WTC11 (cell line): ENCODE results near the gene PKP2. TPM values are rescaled to one million over a fixed set of nuclear protein-coding genes. Genes with fewer than 3 reads are reported as not detected.

ENCODE experiments used
- ATAC-seq: fragments of 200-7000 bp; cut with Tn5 transposase; 2 replicates; pipeline ENCODE4 v1.10.0; 2021; ENCODE audit warnings: mild to moderate bottlenecking, moderate library complexity
- CTCF ChIA-PET: fragments of 300-600 bp; sonication (Branson Sonifier 250); formaldehyde crosslinking; loops from one replicate; lab custom pipeline; 2021; ENCODE audit warnings: antibody characterized with exemption; lab: Charles Lee
- POLR2A ChIA-PET: fragments of 350-600 bp; sonication (Branson Sonifier 250); formaldehyde crosslinking; loops from one replicate; lab custom pipeline; 2021; ENCODE audit warnings: antibody characterized with exemption; lab: Charles Lee
- DNase-seq: peaks from one replicate; pipeline ENCODE4 v3.0.0; 2021; ENCODE audit warnings: low spot score
- H3K27ac Mint-ChIP-seq: 2 replicates; pipeline ENCODE4 v1.8.0; 2021; ENCODE audit warnings: mixed read lengths
- H3K27me3 Mint-ChIP-seq: 2 replicates; pipeline ENCODE4 v1.8.0; 2021; ENCODE audit warnings: low read depth, mild to moderate bottlenecking, moderate library complexity, mixed read lengths
- H3K36me3 Mint-ChIP-seq: 2 replicates; pipeline ENCODE4 v1.8.0; 2021; ENCODE audit warnings: mixed read lengths
- H3K4me1 Mint-ChIP-seq: 2 replicates; pipeline ENCODE4 v1.8.0; 2022; ENCODE audit warnings: mixed read lengths
- H3K4me3 Mint-ChIP-seq: 2 replicates; pipeline ENCODE4 v1.8.0; 2021; ENCODE audit warnings: mild to moderate bottlenecking, moderate library complexity, mixed read lengths
- H3K9me3 Mint-ChIP-seq: 2 replicates; pipeline ENCODE4 v1.8.0; 2021; ENCODE audit warnings: mixed read lengths
- CBFB ChIP-seq: sonication (generic); formaldehyde crosslinking; IDR thresholded peaks from 2 replicates; pipeline ENCODE4 v1.8.1; 2022; ENCODE audit warnings: mild to moderate bottlenecking, low read depth, missing genetic modification reagents
- ELF4 ChIP-seq: sonication (generic); formaldehyde crosslinking; IDR thresholded peaks from 2 replicates; pipeline ENCODE4 v1.8.1; 2022; ENCODE audit warnings: low read depth, mild to moderate bottlenecking, moderate library complexity, missing genetic modification reagents
- EMX1 ChIP-seq: fragments of 250-450 bp; sonication (Bioruptor Pico); IDR thresholded peaks from 2 replicates; pipeline ENCODE4 v1.8.0; 2021; ENCODE audit warnings: mild to moderate bottlenecking
- FOXP1 ChIP-seq: sonication (generic); formaldehyde crosslinking; IDR thresholded peaks from 2 replicates; pipeline ENCODE4 v1.8.0; 2022; ENCODE audit warnings: missing genetic modification reagents, mild to moderate bottlenecking, moderate library complexity, borderline replicate concordance
- NFATC4 ChIP-seq: fragments of 250-450 bp; sonication (Bioruptor Pico); IDR thresholded peaks from 2 replicates; pipeline ENCODE4 v1.9.0; 2021; ENCODE audit warnings: mild to moderate bottlenecking
- NR1H2 ChIP-seq: sonication (generic); formaldehyde crosslinking; IDR thresholded peaks from 2 replicates; pipeline ENCODE4 v1.9.0; 2021; ENCODE audit warnings: mild to moderate bottlenecking, moderate library complexity, missing genetic modification reagents
- NR2C2 ChIP-seq: sonication (generic); formaldehyde crosslinking; IDR thresholded peaks from 2 replicates; pipeline ENCODE4 v1.8.0; 2022; ENCODE audit warnings: mild to moderate bottlenecking, missing genetic modification reagents
- RORB ChIP-seq: fragments of 250-450 bp; sonication (Bioruptor Pico); IDR thresholded peaks from 2 replicates; pipeline ENCODE4 v1.9.0; 2021; ENCODE audit warnings: mild to moderate bottlenecking
- SOX15 ChIP-seq: fragments of 250-450 bp; sonication (Bioruptor Pico); IDR thresholded peaks from 2 replicates; pipeline ENCODE4 v1.9.0; 2021; ENCODE audit warnings: mild to moderate bottlenecking
- TCF7 ChIP-seq: sonication (generic); formaldehyde crosslinking; IDR thresholded peaks from 2 replicates; pipeline ENCODE4 v1.8.0; 2022; ENCODE audit warnings: mild to moderate bottlenecking, low read depth, missing genetic modification reagents, moderate library complexity
- TP53 ChIP-seq: sonication (generic); formaldehyde crosslinking; IDR thresholded peaks from 2 replicates; pipeline ENCODE4 v1.8.1; 2023; ENCODE audit warnings: mild to moderate bottlenecking, missing genetic modification reagents
- ZNF416 ChIP-seq: fragments of 250-450 bp; sonication (Bioruptor Pico); IDR thresholded peaks from 2 replicates; pipeline ENCODE4 v1.9.0; 2021; ENCODE audit warnings: mild to moderate bottlenecking, inconsistent platforms
- total RNA-seq: library from RNA; stranded (reverse); gene quantifications from 3 replicates; pipeline ENCODE4 v1.2.3, GENCODE V29; 2021
- TF ChIP-seq, protein P1 (sequence below): sonication (generic); formaldehyde crosslinking; IDR thresholded peaks from 2 replicates; pipeline ENCODE4 v1.8.1; 2022; ENCODE audit warnings: missing genetic modification reagents, borderline replicate concordance
- TF ChIP-seq, protein P2 (sequence below): sonication (generic); formaldehyde crosslinking; IDR thresholded peaks from 2 replicates; pipeline ENCODE4 v1.8.1; 2022; ENCODE audit warnings: mild to moderate bottlenecking, moderate library complexity, missing genetic modification reagents
- TF ChIP-seq, protein P3 (sequence below): sonication (generic); formaldehyde crosslinking; IDR thresholded peaks from 2 replicates; pipeline ENCODE4 v1.8.1; 2023; ENCODE audit warnings: mild to moderate bottlenecking, missing genetic modification reagents, borderline replicate concordance
- TF ChIP-seq, protein P4 (sequence below): sonication (generic); formaldehyde crosslinking; conservative IDR thresholded peaks from 2 replicates; pipeline ENCODE4 v1.8.1; 2022; ENCODE audit warnings: mild to moderate bottlenecking, missing genetic modification reagents
- TF ChIP-seq, protein P5 (sequence below): fragments of 250-450 bp; sonication (Bioruptor Pico); IDR thresholded peaks from 2 replicates; pipeline ENCODE4 v2.1.2; 2022; ENCODE audit warnings: mild to moderate bottlenecking, moderate library complexity
- TF ChIP-seq, protein P6 (sequence below): sonication (generic); formaldehyde crosslinking; IDR thresholded peaks from 2 replicates; pipeline ENCODE4 v1.8.1; 2023; ENCODE audit warnings: mild to moderate bottlenecking, missing genetic modification reagents, moderate library complexity
- TF ChIP-seq, protein P7 (sequence below): sonication (generic); formaldehyde crosslinking; IDR thresholded peaks from 2 replicates; pipeline ENCODE4 v1.8.1; 2023; ENCODE audit warnings: mild to moderate bottlenecking, missing genetic modification reagents
- TF ChIP-seq, protein P8 (sequence below): fragments of 250-450 bp; sonication (Bioruptor Pico); IDR thresholded peaks from 2 replicates; pipeline ENCODE4 v1.9.0; 2021; ENCODE audit warnings: mild to moderate bottlenecking, borderline replicate concordance

The PKP2 gene
- total RNA-seq, 1 experiment from 2014 or later = 22.0 TPM

DNA sequence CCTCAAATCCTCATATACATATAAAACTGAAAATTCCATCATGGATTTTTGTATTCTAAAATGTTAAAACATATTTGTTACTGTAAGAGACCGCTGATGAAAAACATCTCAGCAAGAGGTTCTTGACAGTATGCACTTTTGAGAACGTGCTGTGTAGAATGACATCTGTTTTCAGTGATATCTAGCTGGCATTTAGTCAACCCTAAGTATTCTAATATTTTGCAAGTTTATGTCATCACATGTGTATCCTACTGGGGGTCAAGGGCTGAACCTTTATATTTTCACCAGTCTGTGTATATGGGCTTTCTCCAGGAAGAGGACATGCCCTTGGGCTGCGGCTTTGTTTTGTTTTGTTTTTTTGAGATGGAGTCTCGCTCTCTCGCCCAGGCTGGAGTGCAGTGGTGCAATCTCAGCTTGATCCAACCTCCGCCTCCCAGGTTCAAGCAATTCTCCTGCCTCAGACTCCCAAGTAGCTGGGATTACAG, 118.8 kb downstream of the PKP2 start:
- H3K36me3 Mint-ChIP-seq = no peaks in the 10 kb centered on the region
- CTCF ChIA-PET = no interaction called here
- TF ChIP-seq, protein P1, sequence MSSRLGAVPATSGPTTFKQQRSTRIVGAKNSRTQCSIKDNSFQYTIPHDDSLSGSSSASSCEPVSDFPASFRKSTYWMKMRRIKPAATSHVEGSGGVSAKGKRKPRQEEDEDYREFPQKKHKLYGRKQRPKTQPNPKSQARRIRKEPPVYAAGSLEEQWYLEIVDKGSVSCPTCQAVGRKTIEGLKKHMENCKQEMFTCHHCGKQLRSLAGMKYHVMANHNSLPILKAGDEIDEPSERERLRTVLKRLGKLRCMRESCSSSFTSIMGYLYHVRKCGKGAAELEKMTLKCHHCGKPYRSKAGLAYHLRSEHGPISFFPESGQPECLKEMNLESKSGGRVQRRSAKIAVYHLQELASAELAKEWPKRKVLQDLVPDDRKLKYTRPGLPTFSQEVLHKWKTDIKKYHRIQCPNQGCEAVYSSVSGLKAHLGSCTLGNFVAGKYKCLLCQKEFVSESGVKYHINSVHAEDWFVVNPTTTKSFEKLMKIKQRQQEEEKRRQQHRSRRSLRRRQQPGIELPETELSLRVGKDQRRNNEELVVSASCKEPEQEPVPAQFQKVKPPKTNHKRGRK = no peak
- TF ChIP-seq RORB (CRISPR knock-in tag) = no peak
- no peak for TF ChIP-seq CBFB (CRISPR knock-in tag)
- TF ChIP-seq, protein P2, sequence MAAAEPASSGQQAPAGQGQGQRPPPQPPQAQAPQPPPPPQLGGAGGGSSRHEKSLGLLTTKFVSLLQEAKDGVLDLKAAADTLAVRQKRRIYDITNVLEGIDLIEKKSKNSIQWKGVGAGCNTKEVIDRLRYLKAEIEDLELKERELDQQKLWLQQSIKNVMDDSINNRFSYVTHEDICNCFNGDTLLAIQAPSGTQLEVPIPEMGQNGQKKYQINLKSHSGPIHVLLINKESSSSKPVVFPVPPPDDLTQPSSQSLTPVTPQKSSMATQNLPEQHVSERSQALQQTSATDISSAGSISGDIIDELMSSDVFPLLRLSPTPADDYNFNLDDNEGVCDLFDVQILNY = no peak
- TF ChIP-seq, protein P3, sequence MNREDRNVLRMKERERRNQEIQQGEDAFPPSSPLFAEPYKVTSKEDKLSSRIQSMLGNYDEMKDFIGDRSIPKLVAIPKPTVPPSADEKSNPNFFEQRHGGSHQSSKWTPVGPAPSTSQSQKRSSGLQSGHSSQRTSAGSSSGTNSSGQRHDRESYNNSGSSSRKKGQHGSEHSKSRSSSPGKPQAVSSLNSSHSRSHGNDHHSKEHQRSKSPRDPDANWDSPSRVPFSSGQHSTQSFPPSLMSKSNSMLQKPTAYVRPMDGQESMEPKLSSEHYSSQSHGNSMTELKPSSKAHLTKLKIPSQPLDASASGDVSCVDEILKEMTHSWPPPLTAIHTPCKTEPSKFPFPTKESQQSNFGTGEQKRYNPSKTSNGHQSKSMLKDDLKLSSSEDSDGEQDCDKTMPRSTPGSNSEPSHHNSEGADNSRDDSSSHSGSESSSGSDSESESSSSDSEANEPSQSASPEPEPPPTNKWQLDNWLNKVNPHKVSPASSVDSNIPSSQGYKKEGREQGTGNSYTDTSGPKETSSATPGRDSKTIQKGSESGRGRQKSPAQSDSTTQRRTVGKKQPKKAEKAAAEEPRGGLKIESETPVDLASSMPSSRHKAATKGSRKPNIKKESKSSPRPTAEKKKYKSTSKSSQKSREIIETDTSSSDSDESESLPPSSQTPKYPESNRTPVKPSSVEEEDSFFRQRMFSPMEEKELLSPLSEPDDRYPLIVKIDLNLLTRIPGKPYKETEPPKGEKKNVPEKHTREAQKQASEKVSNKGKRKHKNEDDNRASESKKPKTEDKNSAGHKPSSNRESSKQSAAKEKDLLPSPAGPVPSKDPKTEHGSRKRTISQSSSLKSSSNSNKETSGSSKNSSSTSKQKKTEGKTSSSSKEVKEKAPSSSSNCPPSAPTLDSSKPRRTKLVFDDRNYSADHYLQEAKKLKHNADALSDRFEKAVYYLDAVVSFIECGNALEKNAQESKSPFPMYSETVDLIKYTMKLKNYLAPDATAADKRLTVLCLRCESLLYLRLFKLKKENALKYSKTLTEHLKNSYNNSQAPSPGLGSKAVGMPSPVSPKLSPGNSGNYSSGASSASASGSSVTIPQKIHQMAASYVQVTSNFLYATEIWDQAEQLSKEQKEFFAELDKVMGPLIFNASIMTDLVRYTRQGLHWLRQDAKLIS = no peak
- no peak for TF ChIP-seq ELF4 (CRISPR knock-in tag)
- no peak for TF ChIP-seq NR1H2 (CRISPR knock-in tag)
- TF ChIP-seq TCF7 = no peak
- TF ChIP-seq NR2C2 (CRISPR knock-in tag) = no peak
- TF ChIP-seq ZNF416 (CRISPR knock-in tag) = no peak
- TF ChIP-seq SOX15 (CRISPR knock-in tag) = no peak
- TF ChIP-seq TP53 (CRISPR knock-in tag) = no peak
- TF ChIP-seq, protein P4, sequence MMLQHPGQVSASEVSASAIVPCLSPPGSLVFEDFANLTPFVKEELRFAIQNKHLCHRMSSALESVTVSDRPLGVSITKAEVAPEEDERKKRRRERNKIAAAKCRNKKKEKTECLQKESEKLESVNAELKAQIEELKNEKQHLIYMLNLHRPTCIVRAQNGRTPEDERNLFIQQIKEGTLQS (CRISPR knock-in tag) = no peak
- TF ChIP-seq, protein P5, sequence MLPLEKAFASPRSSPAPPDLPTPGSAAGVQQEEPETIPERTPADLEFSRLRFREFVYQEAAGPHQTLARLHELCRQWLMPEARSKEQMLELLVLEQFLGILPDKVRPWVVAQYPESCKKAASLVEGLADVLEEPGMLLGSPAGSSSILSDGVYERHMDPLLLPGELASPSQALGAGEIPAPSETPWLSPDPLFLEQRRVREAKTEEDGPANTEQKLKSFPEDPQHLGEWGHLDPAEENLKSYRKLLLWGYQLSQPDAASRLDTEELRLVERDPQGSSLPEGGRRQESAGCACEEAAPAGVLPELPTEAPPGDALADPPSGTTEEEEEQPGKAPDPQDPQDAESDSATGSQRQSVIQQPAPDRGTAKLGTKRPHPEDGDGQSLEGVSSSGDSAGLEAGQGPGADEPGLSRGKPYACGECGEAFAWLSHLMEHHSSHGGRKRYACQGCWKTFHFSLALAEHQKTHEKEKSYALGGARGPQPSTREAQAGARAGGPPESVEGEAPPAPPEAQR (CRISPR knock-in tag) = no peak
- no peak overlapping the region for H3K27ac Mint-ChIP-seq
- H3K4me3 Mint-ChIP-seq = no peak overlapping the region
- ATAC-seq = no peak
- no peaks in the 10 kb centered on the region; the same call in 1 of the 2 replicates for H3K27me3 Mint-ChIP-seq
- POLR2A ChIA-PET = no interaction called here
- no peaks in the 10 kb centered on the region for H3K9me3 Mint-ChIP-seq
- peaks cover 5% of the 10 kb centered on the region for H3K4me1 Mint-ChIP-seq
- DNase-seq = no peak

DNA sequence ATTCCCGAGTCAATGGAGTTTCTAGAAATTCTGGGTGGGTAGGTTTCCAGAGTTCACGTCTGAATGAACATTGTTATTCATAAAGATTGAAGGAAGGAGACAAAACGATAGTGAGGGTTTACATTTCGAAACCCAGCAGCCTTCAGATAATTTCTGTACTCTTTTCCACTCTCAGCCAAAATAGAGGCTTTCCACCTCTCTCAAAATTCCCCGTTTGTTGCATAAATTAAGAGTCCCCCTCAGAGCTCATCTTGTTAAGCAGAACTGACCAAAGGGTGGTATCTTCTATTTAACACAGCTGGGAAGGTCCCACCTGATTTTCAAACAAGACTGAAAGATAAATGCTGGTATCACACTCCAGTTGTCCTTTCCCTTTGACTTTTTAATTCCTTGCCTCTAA, 119.4 kb downstream of the PKP2 start:
- Mint-ChIP-seq H3K4me3 (no peak overlapping the region), H3K36me3 (no peaks in the 10 kb centered on the region), H3K27ac (no peak overlapping the region), H3K4me1 (peaks cover 5% of the 10 kb centered on the region), H3K9me3 (no peaks in the 10 kb centered on the region), H3K27me3 (no peaks in the 10 kb centered on the region; the same call in 1 of the 2 replicates)
- ChIA-PET POLR2A (no interaction called here), CTCF (no interaction called here)
- DNase-seq (no peak), ATAC-seq (no peak)
- TF ChIP-seq, protein P6, sequence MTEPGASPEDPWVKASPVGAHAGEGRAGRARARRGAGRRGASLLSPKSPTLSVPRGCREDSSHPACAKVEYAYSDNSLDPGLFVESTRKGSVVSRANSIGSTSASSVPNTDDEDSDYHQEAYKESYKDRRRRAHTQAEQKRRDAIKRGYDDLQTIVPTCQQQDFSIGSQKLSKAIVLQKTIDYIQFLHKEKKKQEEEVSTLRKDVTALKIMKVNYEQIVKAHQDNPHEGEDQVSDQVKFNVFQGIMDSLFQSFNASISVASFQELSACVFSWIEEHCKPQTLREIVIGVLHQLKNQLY (CRISPR knock-in tag) = no peak
- TF ChIP-seq, protein P7, sequence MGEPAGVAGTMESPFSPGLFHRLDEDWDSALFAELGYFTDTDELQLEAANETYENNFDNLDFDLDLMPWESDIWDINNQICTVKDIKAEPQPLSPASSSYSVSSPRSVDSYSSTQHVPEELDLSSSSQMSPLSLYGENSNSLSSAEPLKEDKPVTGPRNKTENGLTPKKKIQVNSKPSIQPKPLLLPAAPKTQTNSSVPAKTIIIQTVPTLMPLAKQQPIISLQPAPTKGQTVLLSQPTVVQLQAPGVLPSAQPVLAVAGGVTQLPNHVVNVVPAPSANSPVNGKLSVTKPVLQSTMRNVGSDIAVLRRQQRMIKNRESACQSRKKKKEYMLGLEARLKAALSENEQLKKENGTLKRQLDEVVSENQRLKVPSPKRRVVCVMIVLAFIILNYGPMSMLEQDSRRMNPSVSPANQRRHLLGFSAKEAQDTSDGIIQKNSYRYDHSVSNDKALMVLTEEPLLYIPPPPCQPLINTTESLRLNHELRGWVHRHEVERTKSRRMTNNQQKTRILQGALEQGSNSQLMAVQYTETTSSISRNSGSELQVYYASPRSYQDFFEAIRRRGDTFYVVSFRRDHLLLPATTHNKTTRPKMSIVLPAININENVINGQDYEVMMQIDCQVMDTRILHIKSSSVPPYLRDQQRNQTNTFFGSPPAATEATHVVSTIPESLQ (CRISPR knock-in tag) = no peak
- TF ChIP-seq EMX1 (CRISPR knock-in tag) (no peak), NFATC4 (no peak), TP53 (CRISPR knock-in tag) (no peak), FOXP1 (CRISPR knock-in tag) (no peak)
- TF ChIP-seq, protein P8, sequence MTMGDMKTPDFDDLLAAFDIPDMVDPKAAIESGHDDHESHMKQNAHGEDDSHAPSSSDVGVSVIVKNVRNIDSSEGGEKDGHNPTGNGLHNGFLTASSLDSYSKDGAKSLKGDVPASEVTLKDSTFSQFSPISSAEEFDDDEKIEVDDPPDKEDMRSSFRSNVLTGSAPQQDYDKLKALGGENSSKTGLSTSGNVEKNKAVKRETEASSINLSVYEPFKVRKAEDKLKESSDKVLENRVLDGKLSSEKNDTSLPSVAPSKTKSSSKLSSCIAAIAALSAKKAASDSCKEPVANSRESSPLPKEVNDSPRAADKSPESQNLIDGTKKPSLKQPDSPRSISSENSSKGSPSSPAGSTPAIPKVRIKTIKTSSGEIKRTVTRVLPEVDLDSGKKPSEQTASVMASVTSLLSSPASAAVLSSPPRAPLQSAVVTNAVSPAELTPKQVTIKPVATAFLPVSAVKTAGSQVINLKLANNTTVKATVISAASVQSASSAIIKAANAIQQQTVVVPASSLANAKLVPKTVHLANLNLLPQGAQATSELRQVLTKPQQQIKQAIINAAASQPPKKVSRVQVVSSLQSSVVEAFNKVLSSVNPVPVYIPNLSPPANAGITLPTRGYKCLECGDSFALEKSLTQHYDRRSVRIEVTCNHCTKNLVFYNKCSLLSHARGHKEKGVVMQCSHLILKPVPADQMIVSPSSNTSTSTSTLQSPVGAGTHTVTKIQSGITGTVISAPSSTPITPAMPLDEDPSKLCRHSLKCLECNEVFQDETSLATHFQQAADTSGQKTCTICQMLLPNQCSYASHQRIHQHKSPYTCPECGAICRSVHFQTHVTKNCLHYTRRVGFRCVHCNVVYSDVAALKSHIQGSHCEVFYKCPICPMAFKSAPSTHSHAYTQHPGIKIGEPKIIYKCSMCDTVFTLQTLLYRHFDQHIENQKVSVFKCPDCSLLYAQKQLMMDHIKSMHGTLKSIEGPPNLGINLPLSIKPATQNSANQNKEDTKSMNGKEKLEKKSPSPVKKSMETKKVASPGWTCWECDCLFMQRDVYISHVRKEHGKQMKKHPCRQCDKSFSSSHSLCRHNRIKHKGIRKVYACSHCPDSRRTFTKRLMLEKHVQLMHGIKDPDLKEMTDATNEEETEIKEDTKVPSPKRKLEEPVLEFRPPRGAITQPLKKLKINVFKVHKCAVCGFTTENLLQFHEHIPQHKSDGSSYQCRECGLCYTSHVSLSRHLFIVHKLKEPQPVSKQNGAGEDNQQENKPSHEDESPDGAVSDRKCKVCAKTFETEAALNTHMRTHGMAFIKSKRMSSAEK = no peak
- TF ChIP-seq, protein P4 (CRISPR knock-in tag) = no peak
